ENCODE measurements around the gene UBE2I.
A peak's percentile ranks its signal among the peaks of the same experiment; 100 is the strongest.

The UBE2I gene

DNA sequence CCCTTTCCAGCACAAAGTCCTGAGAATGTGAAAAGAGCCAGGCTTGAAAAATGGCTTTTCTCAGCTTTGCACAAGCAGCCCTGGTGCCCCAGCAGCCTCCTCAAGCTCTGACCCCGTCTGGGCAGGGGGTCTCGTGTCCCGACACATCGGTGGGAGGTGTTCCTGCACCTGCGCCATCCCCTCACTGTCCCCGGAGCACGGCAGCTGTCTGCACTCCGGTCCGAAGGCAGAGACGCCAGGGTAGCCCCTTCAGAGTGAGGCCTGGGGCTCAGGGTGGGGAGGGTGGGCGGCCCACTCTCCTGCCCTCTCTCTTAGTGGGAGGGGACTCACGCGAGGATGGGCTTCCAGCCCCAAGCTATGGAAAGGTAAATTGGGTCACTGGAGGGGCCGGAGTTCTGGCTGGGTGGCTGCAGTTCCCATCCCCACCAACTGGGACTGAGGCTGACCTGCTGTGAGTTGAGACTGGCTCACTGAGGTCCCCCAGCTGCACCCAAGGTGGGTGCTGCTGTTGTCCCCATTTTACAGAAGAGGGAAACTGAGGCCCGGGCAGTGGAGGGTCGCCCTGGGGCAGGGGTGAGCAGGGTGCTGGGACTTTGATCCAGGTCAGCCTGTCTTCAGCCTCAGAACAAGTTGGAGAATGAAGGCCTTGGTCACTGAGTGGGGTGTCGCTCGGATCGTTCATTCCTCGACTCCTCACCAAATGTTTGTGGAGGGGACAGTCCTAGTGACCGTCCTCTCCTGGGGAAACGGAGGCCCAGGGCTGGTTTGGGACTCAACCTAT, 21.7 kb downstream of the UBE2I start:
- no peak for DNase-seq

DNA sequence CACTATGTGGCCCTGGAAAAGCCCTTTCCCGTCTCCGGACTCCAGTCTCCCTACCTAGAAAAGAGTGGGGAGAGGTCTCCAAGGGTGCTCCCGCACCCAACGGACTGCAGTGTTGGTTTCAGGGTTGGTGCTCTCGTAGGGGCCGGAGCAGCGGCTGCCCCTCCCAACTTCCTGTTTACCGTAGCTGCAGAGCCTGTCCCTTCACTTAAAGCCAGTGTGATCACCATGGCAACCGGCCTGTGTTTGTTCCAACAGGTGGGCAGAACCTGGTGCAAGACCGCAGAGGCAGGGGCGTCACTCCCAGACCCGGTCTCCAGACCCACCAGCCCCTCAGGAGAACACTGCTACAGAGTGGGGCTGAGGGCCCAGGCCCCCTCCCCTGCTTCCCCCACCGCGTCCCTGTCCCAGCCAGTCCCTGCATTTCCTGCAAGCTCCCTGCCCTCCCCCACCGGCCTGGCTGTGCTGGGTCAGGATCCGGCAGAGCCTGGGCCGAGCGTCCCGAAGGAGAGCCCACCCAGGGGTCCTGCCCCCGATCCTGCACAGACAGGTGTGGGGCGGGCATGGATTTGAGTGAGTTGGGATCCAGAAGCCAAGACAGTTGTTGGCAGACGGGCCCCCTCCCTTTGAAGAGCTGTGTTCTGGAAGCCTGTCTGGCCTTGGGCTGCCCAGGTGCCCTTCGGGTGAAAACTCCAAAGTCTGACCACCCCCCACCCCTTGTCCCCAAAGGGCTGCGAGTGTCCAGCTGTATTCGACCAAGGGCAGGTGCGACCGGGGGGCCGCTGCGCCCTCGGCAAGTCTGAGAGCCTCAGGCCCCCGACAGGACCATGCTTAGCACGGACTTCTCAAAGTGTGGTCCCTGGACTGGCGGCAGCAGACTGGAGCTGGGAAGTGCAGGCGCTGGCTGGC, 22.5 kb downstream of the UBE2I start:
- DNase-seq = no peak

DNA sequence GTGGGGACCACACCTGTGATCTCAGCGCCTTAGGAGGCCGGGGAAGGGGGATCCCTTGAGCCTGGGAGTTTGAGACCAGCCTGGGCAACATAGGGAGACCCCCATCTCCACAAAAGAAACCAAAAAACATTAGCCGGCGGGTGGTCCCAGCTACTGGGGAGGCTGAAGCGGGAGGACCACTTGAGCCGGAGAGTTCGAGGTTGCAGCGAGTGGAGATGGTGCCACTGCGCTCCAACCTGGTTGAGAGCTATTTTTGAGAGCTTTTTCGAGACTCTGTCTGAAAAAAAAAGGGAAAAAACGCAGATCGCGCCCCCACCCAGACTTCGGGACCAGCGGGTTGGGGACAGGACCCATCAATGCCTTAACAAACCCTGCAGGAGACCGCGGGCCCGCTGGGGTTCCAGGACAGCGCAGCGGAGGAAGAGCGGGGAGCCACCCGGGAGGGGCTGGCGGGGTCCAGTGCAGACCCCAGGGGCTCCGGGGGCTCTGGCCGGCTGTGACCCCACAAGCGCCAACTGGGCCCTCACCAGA, 23.2 kb downstream of the UBE2I start:
- no peak for DNase-seq

DNA sequence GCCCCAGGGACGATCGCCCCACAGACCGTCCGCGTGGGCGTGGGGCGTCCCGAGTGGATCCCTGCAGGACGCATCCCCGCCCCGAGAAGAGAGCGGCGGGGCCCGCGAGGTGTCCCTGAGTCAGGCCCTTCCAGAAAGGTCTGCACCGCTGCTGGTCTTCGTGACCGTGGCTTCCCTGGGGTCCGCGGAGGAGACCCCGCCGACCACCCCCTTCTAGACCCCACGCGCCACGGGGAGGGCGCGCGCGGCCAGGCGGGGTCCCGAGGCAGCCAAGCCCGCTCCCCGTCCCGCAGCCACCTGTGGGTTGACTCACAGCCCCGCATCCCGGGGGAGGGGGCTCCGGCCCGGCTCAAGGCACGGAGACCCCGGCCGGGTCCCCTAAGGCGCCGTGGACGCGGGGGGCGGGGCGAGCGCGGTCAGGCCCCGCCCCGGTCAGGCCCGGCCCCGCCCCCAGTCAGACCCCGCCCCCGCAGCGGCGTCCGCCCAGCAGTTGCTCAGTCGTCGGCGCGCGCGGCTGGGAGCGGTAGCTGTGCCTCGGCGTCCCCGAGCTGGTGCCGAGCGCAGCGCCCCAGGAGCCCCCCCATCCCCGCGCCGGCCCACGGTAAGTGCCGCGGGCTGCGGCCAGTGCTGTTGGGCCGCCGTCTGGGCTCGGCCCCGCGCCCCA, 23.8 kb downstream of the UBE2I start, which contains the start of gene BAIAP3:
TSS of gene BAIAP3 (plus strand) at position 497 of the 664 bp plus-strand sequence. CDS start 4,905 bp downstream, outside the sequence.
- no peak for DNase-seq

DNA sequence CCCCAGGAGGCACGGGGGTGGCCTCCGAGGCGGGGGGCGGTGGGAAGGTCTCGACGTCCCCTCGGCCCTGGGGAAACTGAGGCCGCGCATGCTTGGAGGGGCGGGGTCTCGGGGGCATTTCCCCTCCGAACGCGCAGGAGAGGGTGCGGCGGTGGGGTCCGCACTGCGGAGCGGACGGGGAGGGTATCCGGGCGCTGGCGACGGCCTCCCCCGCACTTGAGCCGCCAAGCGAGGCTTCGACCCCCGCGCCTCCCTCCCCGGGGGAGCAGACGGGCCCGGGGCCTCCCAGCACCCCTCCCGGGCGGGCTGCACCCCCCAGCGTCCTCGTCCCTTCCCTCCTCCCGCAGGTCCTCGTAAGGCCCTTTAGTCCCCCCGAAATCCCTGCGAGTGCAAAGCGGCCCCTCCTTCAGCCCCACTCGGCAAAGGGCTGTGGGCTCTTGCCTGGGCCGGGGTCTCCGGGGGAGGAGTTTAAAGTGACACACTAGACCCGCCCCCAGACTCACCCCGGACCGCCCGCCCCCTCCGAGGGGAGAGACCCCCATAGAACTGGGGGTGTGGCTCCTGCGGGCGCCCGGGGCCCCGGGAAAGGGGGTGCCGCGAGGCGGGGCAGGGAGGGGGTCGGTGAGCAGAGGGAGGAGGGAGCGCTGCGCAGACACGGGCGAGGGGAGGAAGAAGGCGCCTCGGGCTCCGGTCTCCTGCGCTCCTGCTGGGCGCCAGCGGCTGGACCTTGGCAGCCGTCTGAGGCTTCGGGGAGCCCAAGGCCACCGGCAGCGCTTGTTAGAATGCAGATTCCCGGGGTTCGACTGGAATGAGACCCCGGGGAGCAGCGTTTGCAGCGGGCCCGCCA, 24.6 kb downstream of the UBE2I start:
- DNase-seq = no peak

DNA sequence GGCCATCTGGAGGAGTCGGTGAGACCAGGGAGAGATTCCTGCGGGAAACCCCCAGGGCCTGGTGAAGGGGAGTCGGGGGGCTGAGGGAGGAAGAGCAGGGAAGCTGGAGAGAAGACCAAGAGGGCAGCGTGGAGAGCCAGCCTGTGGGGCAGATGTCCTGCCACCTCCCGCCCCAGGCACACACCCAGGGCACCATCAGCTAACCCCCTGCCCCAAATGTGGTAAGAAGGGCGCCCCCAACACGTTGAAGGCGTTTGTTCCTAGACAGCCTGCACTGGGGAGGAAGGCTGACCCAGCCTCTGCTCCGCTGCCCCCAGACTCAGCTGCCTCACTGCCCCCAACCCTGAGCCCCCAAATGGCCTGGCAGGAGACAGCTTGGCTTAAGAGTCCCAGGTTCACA, 25.3 kb downstream of the UBE2I start:
- no peak for DNase-seq

DNA sequence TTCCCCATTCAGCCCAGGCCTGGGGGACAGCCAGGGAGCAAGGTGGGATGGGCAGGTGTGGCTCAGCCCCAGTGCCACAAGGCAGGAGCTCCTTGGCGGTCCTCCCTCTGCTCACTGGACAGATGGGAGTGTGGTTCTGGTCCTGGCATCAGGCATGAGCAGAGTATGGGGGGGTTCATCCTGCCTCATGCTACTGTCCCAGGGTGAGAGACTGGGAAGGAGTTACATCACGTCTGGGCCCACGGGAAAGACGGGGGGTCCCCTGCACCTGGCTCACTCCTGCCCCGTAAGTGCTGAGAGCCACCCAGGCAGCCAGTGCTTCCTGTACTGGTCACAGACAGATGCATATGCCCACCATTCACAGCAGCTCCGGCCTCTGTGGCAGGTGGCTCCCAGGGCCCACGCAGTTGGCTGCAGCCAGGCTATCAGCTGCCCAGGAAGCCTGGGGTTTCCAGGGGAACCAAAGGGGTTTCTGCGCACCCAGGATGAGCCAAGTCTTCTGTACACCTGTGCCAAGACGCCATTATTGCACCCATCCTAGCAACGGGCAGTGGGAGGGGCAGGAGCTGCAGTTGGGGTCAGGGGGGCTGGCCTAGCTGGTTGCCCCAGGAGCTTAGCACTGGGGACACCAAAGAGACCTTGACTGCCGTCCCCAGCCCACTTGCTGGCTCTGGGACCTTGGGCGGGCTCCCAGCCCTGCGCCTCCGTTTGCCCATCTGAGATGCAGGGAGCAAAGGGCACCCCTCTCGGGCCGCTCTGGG, 26.0 kb downstream of the UBE2I start:
- no peak for DNase-seq

DNA sequence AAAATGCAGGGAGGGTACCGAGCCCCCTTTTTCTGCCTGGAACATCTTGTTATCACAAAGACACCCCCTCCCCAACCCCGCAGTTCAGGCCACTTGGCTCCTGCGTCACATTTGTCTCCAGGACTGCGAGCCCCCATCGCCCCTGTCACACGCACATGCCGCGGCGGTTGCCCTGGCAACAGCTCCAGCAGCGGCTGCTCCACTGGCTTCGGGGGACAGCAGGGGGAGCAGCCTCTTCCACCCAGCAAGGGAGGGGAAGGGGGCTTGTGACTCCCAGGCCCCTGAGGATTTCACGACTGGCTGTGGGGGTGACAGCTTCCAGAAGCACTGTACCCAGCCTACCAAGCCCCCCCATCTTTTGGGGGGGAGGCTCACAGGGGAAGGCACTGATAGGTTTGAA, 26.6 kb downstream of the UBE2I start:
- no peak for DNase-seq

DNA sequence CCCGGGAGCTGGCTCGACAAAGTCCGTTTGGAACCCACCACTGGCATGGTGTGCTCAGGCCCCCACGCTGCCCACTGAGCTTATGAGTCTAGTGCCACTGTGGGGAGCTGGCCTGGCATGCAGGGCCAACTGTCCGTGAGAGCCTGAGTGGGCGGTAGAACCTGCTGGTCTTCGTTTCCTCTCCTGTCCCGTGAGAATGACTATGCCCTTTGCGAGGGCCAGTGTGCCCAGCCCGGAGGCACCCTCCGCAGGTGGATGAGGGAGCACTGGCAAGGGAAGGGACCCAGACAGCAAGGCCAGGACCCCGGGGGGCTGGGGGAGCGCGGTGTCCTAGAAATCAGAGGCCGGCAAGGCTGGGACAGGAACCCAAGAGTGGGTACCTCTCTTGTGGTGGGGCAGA, 27.2 kb downstream of the UBE2I start:
- DNase-seq = no peak

DNA sequence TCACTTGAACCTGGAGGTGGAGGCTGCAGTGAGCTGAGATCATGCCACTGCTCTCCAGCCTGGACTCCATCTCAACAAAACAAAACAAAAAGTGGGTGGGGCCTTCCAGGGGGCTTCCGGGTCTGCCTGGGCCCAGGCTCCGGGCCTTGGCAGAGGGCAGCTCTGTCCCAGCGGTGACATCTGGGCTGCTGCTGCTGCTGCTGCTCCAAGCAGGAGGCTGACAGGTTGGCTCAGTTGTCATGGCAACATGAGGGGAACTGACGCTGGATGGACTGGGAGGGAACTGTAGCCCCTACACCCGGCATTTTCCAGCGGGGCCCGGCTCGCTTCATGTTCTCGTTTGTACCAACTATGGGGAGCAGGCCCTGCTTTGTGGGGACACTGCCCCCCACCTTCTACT, 28.1 kb downstream of the UBE2I start:
- DNase-seq = no peak

DNA sequence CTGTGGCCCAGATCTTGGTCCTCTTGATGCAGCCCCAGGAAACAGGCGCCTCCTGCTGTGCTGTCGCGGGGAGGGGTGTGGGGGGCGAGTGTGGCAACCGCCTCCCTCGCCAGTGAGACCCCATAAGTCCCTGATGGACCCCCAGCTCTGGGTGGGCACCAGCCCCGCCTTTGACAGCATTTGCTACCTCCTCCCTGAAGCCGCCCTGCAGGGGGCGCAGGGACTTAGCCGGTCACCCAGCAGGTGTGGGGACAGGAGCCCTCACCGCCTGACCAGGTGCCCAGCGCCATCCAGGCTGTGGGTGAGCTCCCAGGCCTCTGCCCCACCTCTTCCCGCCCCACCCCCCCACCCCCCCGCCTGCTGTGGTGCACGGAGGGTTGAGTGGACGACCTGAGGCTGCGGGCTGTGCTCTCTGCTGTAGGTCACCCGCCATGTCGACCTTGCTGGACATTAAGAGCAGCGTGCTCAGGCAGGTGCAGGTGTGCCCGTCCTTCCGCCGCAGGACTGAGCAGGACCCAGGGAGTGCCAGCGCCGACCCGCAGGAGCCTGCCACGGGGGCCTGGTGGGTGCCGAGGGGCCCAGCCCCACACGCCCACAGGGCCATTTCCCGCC, 28.8 kb downstream of the UBE2I start:
- no peak for DNase-seq

DNA sequence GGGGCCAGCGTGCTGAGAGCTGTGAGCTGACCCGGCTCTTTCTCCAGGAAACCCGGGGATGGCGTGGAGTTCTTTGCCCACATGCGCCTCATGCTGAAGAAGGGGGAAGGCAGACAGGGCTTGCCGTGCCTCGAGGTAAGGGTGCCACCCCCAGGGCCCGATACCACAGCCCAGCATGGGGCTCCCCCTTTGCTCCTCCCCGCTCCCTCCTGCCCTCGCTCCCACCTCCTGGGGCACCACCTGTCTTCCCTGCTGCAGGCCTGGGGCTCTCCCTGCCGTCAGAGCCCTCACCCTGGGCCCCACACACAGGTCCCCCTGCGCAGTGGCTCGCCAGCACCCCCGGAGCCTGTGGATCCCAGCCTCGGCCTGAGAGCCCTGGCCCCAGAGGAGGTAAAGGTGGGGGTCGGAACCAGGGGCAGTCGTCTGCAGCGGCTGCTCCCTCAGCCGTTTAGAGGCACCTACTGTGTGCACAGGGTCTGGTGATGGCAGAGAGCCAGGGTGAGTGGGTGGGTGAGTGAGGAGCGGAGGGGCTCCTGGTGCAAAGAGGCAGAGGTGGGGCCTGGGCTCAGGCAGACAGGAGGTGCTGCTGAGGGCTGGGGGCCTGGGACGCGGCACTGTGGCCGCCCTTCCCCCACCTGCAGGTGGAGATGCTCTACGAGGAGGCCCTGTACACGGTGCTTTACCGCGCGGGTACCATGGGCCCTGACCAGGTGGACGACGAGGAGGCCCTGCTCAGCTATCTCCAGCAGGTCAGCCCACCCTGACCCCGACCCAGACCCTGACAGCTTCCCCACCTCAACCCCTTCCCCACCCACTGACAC, 29.6 kb downstream of the UBE2I start:
- no peak for DNase-seq

DNA sequence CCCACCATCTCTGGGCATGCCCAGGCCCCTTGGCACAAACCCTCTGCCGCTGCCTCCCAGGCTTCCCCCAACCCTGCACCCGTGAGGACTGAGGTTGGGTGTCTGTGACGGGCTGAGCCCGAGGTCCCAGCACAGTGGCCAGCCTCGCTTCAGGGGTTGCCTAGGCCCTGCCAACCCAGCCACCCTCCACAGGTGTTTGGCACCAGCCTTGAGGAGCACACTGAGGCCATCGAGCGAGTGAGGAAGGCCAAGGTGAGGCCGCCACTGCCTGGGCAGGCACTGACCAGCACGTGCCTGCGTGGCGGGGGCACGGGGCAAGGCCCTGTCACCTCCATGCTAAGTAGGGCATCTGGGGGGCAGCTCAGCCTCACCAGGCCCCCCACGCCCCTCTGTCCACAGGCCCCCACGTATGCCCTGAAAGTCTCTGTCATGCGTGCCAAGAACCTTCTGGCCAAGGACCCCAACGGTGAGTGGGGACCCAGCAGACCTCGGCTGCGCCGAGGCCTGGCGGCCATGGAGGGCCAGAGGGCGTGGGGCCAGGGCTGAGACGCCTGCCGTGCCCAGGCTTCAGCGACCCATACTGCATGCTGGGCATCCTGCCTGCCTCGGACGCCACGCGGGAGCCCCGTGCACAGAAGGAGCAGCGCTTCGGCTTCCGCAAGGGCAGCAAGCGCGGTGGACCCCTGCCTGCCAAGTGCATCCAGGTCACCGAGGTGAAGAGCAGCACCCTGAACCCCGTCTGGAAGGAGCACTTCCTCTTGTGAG, 31.5 kb downstream of the UBE2I start:
- DNase-seq = no peak

DNA sequence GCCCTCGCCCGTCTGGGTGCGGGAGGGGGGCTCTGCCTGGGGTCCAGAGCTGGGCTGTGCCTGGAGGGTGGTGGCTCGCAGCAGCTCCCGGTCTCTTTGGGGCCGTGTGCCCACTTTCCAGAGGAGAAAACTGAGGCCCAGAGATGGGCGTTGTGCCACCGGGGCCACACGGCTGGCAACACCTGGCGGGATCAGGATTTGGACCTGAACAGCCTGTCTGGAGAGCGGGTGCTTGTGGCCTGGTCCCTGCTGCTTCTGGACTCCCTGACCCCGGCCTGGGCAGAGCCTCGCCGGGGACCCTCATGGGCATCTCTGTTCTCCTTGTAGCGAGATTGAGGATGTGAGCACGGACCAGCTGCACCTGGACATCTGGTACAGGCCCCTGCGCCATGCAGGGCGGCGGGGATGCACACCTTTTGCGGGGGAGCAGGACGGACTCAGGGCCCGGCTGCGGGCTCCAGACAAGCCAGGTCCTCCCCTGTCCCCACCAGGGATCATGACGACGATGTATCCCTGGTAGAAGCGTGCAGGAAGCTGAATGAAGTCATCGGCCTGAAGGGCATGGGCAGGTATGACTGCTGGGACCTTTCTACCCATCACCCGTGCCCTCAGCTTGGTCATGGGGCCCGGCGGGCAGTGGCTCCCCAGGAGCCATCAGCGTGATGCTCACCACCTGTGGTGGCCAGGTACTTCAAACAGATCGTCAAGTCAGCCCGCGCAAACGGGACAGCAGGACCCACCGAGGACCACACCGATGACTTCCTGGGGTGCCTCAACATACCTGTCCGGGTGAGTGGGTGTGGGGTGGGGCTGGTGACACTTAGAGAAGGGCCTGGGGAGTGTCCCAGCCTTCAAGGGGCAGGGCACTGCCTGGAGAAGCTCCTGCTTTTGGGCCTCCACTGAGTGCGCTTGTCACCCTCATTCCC, 32.3 kb downstream of the UBE2I start:
- no peak for DNase-seq

DNA sequence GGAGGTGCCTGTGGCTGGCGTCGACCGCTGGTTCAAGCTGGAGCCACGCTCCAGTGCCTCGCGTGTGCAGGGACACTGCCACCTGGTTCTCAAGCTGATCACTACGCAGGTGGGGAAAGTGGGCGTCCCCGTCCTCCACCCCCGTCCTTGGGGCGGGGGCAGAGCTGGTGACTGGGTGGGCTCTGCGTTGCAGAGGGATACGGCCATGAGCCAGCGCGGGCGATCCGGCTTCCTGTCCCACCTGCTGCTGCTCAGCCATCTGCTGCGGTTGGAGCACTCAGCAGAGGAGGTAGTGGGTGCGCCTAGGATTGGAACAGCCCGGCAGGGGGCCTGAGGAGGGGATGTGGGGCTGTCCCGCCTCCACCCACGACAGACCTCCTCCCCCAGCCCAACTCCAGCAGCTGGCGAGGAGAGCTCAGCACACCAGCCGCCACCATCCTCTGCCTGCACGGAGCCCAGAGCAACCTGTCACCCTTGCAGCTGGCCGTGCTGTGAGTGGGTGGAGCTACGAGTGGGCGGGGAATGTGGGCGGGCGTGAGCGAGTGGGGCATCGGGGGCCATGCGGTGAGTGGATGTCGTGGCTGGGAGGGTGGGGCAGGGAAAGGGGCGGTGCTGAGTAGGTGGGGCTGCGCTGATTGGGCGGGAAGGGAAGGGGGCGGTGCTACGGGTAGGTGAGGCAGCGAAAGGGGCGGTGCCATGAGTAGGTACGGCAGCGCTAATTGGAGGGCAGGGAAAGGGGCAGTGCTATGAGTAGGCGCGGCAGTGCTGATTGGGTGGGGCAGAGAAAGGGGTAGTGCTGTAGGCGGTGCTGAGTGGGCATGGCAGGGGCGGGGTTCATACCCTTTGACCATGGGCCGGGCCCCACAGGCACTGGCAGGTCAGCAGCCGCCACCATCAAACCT, 33.3 kb downstream of the UBE2I start:
- peak; percentile 84 for DNase-seq

DNA sequence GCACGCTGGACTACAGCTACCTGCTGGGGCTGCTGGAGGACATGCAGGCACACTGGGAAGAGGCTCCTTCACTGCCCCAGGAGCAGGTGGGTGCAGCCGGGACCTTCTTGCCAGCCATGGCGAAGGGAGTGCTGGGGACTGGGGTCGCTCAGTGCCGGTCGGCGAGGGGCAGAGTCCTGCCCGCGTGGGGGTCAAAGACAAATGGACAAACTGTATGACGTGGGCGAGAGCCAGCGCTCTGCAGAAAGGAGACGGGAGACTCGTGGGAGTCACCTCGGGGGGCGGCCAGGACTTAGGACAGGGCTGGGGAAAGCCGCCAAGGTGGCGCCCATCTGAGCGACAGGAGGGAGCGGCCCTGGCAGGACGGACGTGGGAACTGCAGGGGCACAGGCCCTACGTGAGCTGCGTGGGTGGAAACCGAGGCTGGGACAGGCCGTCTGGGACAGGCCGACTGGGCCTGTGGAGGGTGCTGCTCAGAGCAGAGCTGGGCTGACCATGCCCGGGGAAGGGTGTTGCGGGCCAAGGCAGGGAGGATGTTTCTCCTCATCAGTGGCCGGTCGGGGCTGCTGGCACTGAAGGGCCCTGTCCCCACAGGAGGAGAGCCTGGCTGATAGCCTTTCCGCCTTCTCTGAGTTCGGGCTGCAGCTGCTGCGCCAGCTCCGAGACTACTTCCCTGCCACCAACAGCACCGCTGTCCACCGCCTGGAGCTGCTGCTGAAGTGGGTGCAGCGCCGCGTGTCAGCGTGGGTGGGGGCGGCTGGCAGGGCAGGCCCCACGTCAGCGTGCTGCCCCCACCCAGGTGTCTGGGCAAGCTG, 34.2 kb downstream of the UBE2I start:
- no peak for DNase-seq

Measured in GF-D8 (cell line).